Upper lobe of left lung (tissue), 4 donors: ENCODE measurements around the gene RFTN1.

Source experiments
- EP300 ChIP-seq, 4 donors: sonication (generic); formaldehyde crosslinking; IDR thresholded peaks; one replicate each; pipeline ENCODE4 v1.5.1; 2017; ENCODE audit warnings: antibody characterized with exemption in 4 of 4, control low read depth in 2 of 4
- POLR2A ChIP-seq, 4 donors: fragments of 450-650 bp; IDR thresholded peaks; one replicate each; pipeline ENCODE4 v1.5.1; 2016 to 2017; ENCODE audit warnings: antibody characterized with exemption in 4 of 4, mild to moderate bottlenecking in 2 of 4
- POLR2AphosphoS5 ChIP-seq, 2 donors: sonication (generic); formaldehyde crosslinking; IDR thresholded peaks; one replicate each; pipeline ENCODE4 v1.5.1; 2017; ENCODE audit warnings: antibody characterized with exemption in 2 of 2
- TF ChIP-seq, protein P1 (sequence below), 6 experiments: fragments of 450-650 bp in 4 of 6; fragments of 200-600 bp in 2 of 6; sonication (generic) in 2 of 6; IDR thresholded peaks; one replicate each; pipeline ENCODE4 v1.5.1; 2016 to 2019; ENCODE audit warnings: antibody characterized with exemption in 6 of 6

- TF ChIP-seq EP300 (IDR thresholded peaks at IDR 0.05) (no peak), POLR2A (IDR thresholded peaks at IDR 0.05) (no peak), POLR2AphosphoS5 (IDR thresholded peaks at IDR 0.05) (no peak)
- TF ChIP-seq, protein P1, sequence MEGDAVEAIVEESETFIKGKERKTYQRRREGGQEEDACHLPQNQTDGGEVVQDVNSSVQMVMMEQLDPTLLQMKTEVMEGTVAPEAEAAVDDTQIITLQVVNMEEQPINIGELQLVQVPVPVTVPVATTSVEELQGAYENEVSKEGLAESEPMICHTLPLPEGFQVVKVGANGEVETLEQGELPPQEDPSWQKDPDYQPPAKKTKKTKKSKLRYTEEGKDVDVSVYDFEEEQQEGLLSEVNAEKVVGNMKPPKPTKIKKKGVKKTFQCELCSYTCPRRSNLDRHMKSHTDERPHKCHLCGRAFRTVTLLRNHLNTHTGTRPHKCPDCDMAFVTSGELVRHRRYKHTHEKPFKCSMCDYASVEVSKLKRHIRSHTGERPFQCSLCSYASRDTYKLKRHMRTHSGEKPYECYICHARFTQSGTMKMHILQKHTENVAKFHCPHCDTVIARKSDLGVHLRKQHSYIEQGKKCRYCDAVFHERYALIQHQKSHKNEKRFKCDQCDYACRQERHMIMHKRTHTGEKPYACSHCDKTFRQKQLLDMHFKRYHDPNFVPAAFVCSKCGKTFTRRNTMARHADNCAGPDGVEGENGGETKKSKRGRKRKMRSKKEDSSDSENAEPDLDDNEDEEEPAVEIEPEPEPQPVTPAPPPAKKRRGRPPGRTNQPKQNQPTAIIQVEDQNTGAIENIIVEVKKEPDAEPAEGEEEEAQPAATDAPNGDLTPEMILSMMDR (IDR thresholded peaks at IDR 0.05), result no peak
Observed at GRCh38 chr3:16478516-16478915, 35.0 kb downstream of the RFTN1 start.
